Measurements from ENCODE around the gene ZNF317.

Gene ZNF317

GRCh38 chr19:9140159-9140874 lies at the start of gene ZNF317:
Gene ZNF317 (plus strand): TSS chr19:9140397. CDS start chr19:9156017, 15,620 bp downstream.
- peak; percentile 93 for DNase-seq

GRCh38 chr19:9107375-9107774 lies 32.8 kb upstream of the ZNF317 start, which contains the start of gene OR7G2:
Gene OR7G2 (minus strand): TSS chr19:9107475. CDS start chr19:9103243, 4,232 bp downstream.
- no peak for DNase-seq

GRCh38 chr19:9109959-9110358 lies 30.2 kb upstream of the ZNF317 start:
- no peak for DNase-seq

- DNase-seq: no peak
These were observed 24.8 kb upstream of the ZNF317 start, which contains the start of gene OR7G1 for GRCh38 chr19:9115307-9115813. Gene OR7G1 (minus strand): TSS chr19:9115763. CDS start chr19:9115763, 0 bp downstream.

- DNase-seq: no peak
These were observed 23.6 kb upstream of the ZNF317 start for GRCh38 chr19:9116547-9116946.

- DNase-seq: no peak
These were observed 13.2 kb upstream of the ZNF317 start, which contains the start of gene OR7G3 for GRCh38 chr19:9126900-9127405. Gene OR7G3 (minus strand): TSS chr19:9126950. CDS start chr19:9126950, 0 bp downstream.

- no peak for DNase-seq
These were observed 12.0 kb upstream of the ZNF317 start for GRCh38 chr19:9128171-9128570.

- no peak for DNase-seq
These were observed 9.2 kb upstream of the ZNF317 start for GRCh38 chr19:9130965-9131364.

GRCh38 chr19:9132422-9132821 lies 7.8 kb upstream of the ZNF317 start:
- DNase-seq: no peak

GRCh38 chr19:9139609-9140158 lies 513 bp upstream of the ZNF317 start:
- no peak for DNase-seq

- no peak for DNase-seq
These were observed 4.7 kb downstream of the ZNF317 start for GRCh38 chr19:9144920-9145319.

- DNase-seq: no peak
These were observed 6.7 kb downstream of the ZNF317 start for GRCh38 chr19:9146882-9147281.

GRCh38 chr19:9148697-9149096 lies 8.5 kb downstream of the ZNF317 start:
- DNase-seq: no peak

GRCh38 chr19:9149997-9150396 lies 9.8 kb downstream of the ZNF317 start:
- no peak for DNase-seq

- DNase-seq: no peak
These were observed 10.5 kb downstream of the ZNF317 start for GRCh38 chr19:9150650-9151049.

- no peak for DNase-seq
These were observed 11.2 kb downstream of the ZNF317 start for GRCh38 chr19:9151367-9151766.

GRCh38 chr19:9155591-9155990 lies 15.4 kb downstream of the ZNF317 start:
- DNase-seq: no peak

- no peak for DNase-seq
These were observed 16.1 kb downstream of the ZNF317 start for GRCh38 chr19:9156304-9156703.

GRCh38 chr19:9159891-9160290 lies 19.7 kb downstream of the ZNF317 start:
- no peak for DNase-seq

GRCh38 chr19:9161427-9161826 lies 21.2 kb downstream of the ZNF317 start:
- DNase-seq: no peak

- DNase-seq: no peak
These were observed 25.1 kb downstream of the ZNF317 start for GRCh38 chr19:9165261-9165660.

- no peak for DNase-seq
These were observed 26.6 kb downstream of the ZNF317 start for GRCh38 chr19:9166846-9167245.

- DNase-seq: no peak
These were observed 31.3 kb downstream of the ZNF317 start for GRCh38 chr19:9171393-9171991.

- DNase-seq: no peak
These were observed 35.1 kb downstream of the ZNF317 start for GRCh38 chr19:9175326-9175725.

All from stimulated activated CD4-positive, alpha-beta T cell treated with anti-CD3 and anti-CD28 coated beads, Interleukin-15, amount 100 ng/mL, for 24 hours (primary cell).